Kasumi-1 (cell line): Measurements from ENCODE around the gene KCNQ1OT1.

Experiments
- DNase-seq, 2 experiments: peaks; one replicate each; lab custom pipeline; 2025; lab: John Stamatoyannopoulos, UW

KCNQ1OT1 gene

DNA sequence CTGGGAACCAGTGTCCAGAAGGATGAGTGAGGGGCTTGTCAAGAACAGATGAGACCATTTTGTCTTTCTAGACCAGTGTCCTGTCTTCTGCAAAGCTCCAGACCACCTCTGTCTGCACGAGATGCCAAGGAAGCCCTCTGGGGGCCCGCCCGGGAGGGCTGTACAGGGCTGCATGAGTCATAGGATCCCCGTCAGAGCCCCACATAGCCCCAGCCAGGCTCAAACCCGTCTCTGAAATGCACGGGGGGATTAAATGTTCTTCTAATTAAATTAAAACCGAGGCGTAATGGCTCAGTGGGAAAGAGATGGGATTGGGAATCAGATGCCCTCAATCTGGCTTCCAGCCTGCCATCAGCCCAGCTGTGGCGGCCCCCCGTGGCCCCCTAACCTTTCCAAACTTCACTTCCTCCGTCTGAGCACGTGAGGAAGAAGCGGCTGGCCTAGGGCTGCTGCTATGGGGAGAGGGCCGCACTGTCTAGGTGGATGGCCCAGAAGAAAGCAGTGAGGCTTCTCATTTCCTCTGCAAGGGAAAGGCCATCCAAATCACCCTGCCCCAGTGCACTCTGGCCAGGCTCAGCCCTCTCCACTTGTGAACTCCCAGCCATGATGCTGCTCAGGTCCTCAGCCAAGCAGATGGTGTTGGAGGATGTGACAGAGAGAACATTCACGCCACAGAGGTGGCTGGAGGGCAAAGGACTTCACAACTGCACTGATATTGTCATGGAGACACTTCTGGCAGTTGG, 32.8 kb downstream of the KCNQ1OT1 start:
- DNase-seq, result no peak

DNA sequence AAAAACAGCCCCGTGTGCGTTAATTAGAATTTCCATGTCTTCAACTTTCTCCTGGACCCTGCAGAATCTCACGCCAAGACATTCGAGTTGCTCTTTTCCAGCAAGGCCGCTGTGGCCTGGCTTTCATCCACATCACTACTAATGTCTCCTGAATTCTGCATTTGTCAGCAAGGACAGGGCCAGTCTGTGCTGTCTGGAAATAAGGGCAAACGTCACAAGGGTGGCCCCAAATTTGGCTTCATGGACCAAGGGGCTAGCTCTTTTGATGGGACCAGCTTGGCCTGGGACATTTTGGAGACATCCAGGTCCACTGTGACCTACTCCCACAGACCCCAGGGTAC, 33.4 kb downstream of the KCNQ1OT1 start:
- no peak for DNase-seq

- no peak for DNase-seq
Observed at GRCh38 chr11:2665526-2666400, 34.0 kb downstream of the KCNQ1OT1 start.

DNA sequence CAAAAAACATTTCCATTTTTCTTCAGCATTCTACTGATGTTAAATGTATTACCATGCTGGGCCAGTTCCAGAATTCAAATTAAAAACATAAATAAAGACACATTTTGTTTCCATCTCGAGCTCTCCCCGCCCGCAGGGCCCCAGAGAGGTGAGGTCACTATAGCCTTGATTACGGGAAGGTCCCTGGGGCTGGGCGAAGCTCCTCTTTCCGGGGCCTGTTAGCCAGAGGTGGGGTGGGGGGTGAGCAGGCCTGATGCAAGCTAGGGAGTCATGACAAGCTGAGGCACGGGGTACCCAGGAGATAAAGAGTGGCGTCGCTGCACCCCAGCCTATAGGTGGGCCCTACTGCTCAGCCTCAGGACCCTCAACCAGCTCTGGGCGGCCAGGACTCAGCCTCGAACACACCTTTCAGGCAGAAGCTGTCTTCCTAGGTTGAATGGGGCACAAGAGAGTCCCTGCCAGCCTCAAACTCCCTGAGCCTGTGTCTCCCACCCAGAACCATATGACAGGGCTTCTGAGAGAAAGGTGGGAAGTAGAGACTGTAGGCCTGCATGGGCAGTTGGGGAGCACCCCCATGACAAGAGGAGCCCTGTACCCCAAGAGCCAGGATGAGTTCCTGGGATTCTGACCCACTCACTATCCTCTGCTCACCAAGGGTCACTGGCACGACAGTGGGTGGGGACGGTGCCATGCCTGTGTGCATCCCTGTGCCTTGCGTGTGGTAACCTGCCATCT, 34.8 kb downstream of the KCNQ1OT1 start:
- DNase-seq, result no peak

- no peak for DNase-seq
Observed at GRCh38 chr11:2664376-2664775, 35.4 kb downstream of the KCNQ1OT1 start.

DNA sequence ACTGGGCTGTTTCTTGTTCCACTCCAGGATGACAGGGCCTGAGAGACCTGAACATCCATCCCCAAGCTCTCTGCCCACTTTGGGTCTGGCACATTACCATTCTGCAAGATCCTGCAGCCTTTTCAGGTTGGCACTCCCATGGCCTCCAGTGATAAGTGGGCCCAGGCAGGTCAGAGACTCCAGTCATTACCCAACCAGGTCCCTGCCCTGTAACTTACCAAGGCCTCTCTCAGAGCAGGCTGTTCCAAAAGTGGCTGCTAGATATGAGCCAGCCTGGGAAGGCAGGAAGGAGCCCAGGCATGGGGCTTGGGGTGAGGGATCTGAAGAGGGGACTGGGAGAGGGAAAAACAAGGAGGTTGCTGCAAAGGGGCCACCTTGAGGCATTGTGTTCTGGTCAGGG, 35.9 kb downstream of the KCNQ1OT1 start:
- DNase-seq, result no peak

DNA sequence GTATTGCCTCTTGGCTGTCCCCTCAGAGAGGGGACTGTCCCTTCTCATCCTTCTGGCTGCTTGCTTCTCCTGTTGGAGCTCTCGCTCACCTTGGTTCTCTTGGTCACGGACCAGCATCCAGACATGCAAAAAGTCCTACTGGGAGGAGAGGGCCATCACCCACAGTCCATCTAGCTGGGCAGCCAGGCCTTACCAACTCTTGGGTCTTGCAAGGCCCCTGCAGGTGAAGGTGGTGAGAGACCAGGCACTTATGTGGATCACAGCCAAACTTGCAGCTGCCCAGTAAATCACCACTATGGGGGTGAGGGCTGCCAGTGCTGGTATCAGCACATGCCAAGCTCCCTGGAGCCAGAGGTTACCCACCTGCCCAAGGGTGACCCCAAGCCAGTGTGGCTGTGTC, 36.3 kb downstream of the KCNQ1OT1 start:
- no peak for DNase-seq

GRCh38 chr11:2662430-2663299, 37.1 kb downstream of the KCNQ1OT1 start:
- no peak for DNase-seq

- DNase-seq, result no peak
Observed at GRCh38 chr11:2662024-2662312, 37.8 kb downstream of the KCNQ1OT1 start.

DNA sequence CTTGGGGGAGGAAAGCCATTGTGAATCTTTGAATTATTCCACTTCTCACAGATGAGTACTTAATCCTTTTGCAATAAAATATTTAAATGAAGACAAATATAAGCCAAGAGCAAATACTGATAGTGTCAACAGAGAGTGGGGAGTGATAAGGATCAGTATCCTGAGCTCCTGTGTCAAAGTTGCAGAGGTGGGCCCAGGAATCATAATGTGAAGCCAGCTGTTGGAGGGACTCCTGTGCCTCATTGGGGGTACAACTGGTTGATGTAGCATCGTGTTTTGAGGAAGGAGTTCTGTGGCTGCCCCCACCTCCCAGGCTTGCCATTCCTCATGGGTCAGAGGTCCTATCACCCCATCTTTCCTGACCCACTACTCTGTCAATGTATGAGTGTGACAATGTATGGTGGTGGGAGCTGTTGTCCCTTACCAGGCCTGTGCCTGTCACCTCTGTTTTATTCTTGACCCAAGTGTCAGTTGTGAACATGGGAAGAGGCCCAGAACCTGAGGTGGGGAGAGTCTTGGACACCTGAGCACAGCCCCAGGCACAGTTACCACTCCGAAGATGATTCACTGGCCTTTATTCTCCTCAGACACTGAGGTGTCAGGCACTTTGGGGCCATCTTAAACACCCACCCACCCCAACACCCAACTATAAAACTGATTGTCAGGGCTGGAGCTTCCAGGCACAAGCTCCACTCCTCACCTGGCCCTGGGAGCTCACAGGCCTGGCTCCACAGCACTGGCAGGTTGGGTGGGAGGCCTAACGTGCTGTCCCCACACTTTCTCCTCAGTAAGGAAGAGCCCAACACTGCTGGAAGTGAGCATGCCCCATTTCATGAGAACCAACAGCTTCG, 38.4 kb downstream of the KCNQ1OT1 start:
- no peak for DNase-seq

GRCh38 chr11:2660357-2660939, 39.3 kb downstream of the KCNQ1OT1 start:
- DNase-seq, result no peak

DNA sequence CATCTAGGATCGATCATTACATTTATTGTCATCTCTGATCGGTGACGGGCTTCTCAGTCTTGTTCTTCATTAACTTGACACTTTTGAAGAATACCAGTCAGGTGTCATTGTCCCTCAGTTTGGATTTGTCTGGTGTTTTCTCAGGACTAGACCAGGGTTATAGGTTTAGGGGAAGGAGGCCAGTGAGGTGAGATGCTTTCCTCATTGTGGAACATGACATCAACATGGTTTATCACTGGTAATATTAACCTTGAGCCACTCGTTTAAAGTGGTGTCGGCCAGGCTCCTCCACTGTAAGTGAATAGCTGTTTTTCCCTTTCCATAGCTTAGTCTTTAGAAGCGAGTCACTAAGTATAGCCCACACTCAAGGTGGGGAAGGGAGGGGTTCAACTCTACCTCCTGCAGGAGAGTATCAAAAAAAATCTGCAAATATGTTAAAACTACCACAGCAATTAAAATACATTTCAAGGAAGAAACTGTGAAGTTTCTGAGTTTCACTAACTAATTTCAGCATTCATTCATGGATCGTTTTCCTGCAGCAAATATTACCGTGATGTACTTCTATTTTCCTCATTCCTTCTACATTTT, 42.0 kb downstream of the KCNQ1OT1 start:
- no peak for DNase-seq

DNA sequence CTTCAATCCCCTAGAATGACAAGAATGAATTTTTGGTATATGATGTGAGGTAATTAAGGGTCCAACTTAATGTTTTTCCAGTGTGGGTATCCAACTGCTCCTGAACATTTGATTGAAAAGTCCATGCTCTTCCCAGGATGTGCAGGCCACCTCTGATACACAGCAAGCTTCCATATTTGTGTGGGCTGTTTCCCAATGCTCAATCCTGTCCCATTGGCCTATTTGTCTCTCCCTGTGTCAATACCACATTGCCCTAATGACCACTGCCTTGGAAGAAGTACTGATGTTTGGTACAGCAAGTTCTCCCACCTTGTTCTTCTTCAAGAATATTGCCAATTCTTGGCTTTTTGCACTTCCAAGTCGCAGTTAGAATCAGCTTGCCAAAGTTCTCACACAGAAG, 42.9 kb downstream of the KCNQ1OT1 start:
- no peak for DNase-seq

DNA sequence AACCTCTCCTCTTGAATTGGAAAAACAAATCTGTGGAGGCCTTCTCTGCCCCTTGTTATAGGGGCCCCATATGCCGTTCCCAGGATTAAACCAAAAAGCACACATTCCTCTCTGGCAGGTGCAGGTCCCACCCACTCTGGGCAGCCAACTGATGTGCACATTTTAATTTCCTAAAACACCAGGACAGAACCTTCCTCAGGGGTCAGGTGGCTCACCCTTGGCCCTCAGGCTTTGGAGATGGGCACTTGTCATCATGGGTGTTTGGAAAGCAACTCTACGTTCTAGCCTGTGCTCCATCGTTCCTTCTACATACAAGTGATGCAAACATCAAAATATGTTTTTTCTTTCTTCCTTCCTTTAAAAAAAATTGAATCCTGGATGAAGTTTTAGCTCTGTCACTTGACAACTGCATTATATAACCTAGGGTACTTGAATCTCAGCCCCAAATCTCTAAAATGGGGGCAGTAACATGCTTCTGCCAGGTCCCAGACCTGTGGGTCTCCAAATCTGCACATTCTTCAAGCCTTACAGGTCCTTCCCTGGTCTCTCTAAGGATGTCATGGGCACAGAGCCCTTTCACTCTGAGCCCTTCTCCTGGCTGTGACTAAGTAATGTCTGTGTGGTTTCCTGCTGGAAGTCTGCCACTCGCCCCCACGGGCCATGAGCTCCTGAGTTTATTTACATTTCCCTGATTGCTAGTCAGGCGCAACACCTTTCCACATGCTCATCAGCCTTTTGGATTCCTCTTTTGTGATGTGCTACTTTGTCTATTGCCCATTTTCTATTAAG, 43.8 kb downstream of the KCNQ1OT1 start:
- DNase-seq, result peak; percentile 10 to 11

DNA sequence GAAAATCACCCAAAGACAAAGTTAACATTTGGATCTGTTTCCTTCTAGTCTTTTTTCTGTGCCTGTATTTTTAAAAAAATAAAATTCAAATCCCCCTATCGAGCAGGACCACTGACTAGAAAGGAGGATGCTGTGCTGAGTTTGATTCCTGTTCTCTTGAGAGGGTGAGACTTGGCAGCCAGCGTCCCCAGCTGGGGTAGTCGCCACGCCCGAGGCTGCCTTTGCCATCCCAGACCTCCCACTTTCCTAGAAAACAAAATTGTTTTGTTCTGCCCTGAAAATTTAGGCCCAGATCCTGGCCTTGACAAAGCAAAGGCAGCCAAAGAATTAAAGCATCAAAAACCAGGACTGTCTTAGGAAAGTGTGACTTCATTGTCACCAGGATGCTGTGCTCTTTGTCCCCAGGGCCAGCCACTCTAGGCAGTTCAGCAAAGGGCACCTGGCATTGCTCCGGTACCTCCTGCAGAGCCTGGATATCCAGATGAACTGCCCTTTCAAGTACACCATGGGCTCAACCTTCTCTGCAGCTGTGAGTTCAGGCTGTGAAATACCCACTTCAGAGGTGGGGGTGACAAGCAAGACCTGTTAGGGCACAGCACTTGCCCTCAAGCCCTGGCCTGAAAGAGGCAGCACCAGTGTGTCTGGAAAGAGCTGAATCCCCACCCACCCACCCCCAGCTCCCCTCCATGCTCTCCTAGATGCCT, 44.6 kb downstream of the KCNQ1OT1 start:
- no peak for DNase-seq

DNA sequence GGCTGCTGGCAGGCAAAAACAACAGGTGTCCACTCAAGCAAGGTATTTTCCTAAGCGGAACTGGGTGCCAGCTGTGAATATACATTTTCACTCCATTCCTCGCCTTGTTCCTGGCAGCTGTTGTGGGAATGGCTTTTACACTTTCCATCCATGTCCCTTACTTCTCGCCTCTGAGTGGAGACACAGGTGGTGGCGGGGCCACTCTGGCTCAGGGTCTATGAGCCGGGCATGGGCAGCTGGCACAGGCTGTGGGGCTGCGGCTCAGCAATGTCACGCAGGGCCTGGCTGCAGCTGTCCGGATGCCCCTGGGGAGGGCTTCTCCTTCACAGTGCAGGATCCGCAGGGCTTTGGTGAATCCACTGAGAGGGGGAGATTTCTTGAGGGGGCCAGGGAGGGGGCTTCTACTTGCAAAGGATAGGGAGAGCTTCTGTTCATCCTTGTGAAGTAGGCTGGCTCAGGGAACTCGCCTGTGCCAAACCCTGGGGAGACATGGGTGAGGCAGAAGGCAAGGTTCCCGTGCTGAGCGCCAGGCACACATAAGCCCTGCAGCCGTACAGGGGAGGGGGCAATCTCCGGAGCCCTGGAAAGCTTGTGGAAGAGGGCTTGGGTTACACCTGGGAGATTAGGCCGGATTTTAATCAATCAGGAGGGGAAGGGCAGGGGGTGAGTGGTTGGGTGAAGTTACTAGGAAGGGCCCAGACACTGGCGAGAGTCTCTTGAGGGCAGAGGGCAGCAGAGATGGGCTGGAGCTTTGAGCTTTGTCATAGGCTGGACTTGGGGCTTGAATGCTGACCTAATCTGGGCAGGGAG, 45.7 kb downstream of the KCNQ1OT1 start:
- no peak for DNase-seq

GRCh38 chr11:2653198-2653551, 46.6 kb downstream of the KCNQ1OT1 start:
- DNase-seq, result no peak
